ENCODE measurements around the gene STT3B. TPM values are rescaled to one million over a fixed set of nuclear protein-coding genes. Genes with fewer than 3 reads are reported as not detected.

The STT3B gene
- total and polyA plus RNA-seq, 7 experiments from 2014 or later = 109 to 149 (median 131) TPM

DNA sequence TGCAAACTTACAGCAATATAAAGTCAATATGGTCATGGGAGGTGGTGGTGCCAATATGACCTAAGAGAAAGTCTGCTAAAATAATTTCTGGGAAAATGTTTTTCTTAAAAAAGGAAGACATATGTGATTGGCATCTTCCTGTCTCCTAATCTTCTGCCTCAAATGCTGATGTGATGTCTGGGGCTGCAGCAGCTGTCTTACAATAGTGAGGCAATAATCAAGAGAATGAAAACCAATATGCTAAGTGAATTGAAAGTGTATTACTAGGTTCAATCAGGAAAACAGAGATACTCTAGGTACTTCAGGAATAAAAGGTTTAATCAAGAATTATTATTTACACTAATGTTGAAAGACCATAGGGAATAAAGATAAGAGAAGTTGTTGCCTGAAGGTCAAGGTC lies 7.2 kb upstream of the STT3B start:
- H3K27me3 Mint-ChIP-seq = no peaks in the 10 kb centered on the region
- CTCF ChIA-PET = no interaction called here
- H3K4me1 ChIP-seq (ENCODE audit: control insufficient read depth in 2 of 2, insufficient read depth in 2 of 2, low read length in 2 of 2) = peaks cover 6 to 12% of the 10 kb centered on the region in 2 donors
- H3K9me3 ChIP-seq (ENCODE audit: control insufficient read depth in 2 of 3, low read length in 3 of 3) = no peaks in the 10 kb centered on the region
- intact Hi-C loops (cut with micrococcal nuclease) = no loop called here
- ATAC-seq (no peak), DNase-seq (no peak)
- no peak overlapping the region for H3K4me3 ChIP-seq (ENCODE audit: low read length)
- H3K27ac Mint-ChIP-seq = no peak overlapping the region
- POLR2A ChIA-PET = interaction anchor here (0.6 kb wide), 1 partner anchor 302 kb away, joined by 3 read pairs; no protein-coding TSS in a partner anchor
- H3K4me1 Mint-ChIP-seq = peaks cover 9 to 21% (median 17%) of the 10 kb centered on the region in 7 donors
- peaks cover 0 to 3% (median 0%) of the 10 kb centered on the region in 11 donors for H3K9me3 Mint-ChIP-seq
- H3K36me3 ChIP-seq (ENCODE audit: control insufficient read depth in 2 of 3, insufficient read depth in 3 of 3, low read length in 3 of 3) = no peaks in the 10 kb centered on the region
- no peaks in the 10 kb centered on the region for H3K27me3 ChIP-seq (ENCODE audit: control insufficient read depth in 2 of 2, insufficient read depth in 2 of 2, low read length in 2 of 2)
- no peak overlapping the region for H3K4me3 Mint-ChIP-seq
- no peak overlapping the region for H3K27ac ChIP-seq (ENCODE audit: low read depth, low read length)
- H3K36me3 Mint-ChIP-seq = peaks cover 0 to 5% (median 0%) of the 10 kb centered on the region in 5 donors

- Histone ChIP-seq H3K4me3 (ENCODE audit: low read length) (no peak overlapping the region), H3K9me3 (ENCODE audit: control insufficient read depth in 2 of 3, low read length in 3 of 3) (no peaks in the 10 kb centered on the region), H3K4me1 (ENCODE audit: control insufficient read depth in 2 of 2, insufficient read depth in 2 of 2, low read length in 2 of 2) (peaks cover 0 to 13% of the 10 kb centered on the region in 2 donors), H3K27ac (ENCODE audit: low read depth, low read length) (no peak overlapping the region), H3K36me3 (ENCODE audit: control insufficient read depth in 2 of 3, insufficient read depth in 3 of 3, low read length in 3 of 3) (peaks cover 0 to 15% (median 0%) of the 10 kb centered on the region in 3 experiments), H3K27me3 (ENCODE audit: control insufficient read depth in 2 of 2, insufficient read depth in 2 of 2, low read length in 2 of 2) (no peaks in the 10 kb centered on the region)
- peaks cover 0 to 9% (median 3%) of the 10 kb centered on the region in 7 donors for H3K4me1 Mint-ChIP-seq
- peaks cover 0 to 9% (median 0%) of the 10 kb centered on the region in 5 donors for H3K36me3 Mint-ChIP-seq
- H3K27me3 Mint-ChIP-seq = no peaks in the 10 kb centered on the region
- no peak overlapping the region for H3K4me3 Mint-ChIP-seq
- peaks cover 0 to 6% (median 0%) of the 10 kb centered on the region in 11 donors for H3K9me3 Mint-ChIP-seq
- no peak overlapping the region for H3K27ac Mint-ChIP-seq
- ATAC-seq = no peak
- no peak for DNase-seq
- CTCF ChIA-PET = interaction anchor here (0.6 kb wide), 1 partner anchor 9 kb away, joined by 3 read pairs; no protein-coding TSS in a partner anchor
- POLR2A ChIA-PET = interaction anchor here (0.6 to 2.5 kb wide), 2 partner anchors 12 to 179 kb away, joined by 3 to 8 read pairs; no protein-coding TSS in a partner anchor
- intact Hi-C loops (cut with micrococcal nuclease) = no loop called here
Measured at GRCh38 chr3:31529421-31529820, 3.3 kb upstream of the STT3B start.

DNA sequence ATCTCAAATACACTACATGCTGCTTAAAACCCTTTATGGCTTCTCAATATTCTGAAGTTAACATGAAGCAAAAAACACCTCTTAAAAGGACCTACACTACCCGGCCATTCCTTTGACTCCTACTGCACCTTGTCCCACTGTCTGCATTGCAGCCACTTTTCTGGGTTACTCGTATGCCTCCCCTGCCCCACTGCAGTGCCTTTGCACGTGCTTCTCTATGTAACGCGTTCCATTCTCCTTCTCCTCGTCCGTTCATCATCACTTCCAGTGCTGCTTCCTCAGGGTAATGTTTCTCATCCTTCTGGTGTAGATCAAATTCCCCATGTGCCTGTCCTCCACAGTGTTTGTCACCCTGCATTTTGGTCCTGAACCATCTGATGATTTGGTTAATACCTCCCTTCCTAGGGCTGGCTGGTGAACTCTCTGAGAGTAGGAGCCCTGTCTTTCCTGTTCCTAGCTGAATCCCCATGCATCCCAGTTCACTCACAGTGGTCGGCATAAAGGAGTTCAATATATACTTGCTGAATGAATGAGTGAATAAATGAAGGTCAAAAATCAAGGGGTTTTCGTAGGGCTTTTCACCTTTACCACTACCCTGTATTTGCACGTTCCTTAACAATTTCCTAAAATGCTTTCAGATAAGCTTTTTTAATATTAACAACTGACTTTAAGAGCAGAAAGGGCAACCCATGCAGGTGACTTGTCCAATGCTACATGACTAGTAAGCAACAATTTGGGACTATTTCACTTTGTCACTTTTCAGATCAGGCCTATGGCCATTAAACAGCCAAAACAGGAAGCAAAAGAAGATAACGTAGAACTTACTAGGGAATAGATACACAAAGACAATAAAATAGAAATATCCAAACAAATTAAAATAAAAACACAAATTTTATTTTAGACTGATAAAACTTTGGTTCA lies 2.4 kb upstream of the STT3B start:
- ChIA-PET POLR2A (interaction anchor here (0.6 to 4.6 kb wide), 7 partner anchors 8 to 304 kb away, joined by 3 to 114 read pairs (median 13); no protein-coding TSS in a partner anchor), CTCF (interaction anchor here (0.8 to 4.0 kb wide), 2 partner anchors 68 to 304 kb away, joined by 3 to 16 read pairs; no protein-coding TSS in a partner anchor)
- H3K9me3 ChIP-seq (ENCODE audit: control insufficient read depth in 2 of 3, low read length in 3 of 3) = no peaks in the 10 kb centered on the region
- DNase-seq = no peak
- H3K9me3 Mint-ChIP-seq = peaks cover 0 to 6% (median 0%) of the 10 kb centered on the region in 11 donors
- H3K4me1 ChIP-seq (ENCODE audit: control insufficient read depth in 2 of 2, insufficient read depth in 2 of 2, low read length in 2 of 2) = peaks cover 0 to 13% of the 10 kb centered on the region in 2 donors
- peak overlapping the region in 1 of 9 donors; percentile 21 for H3K27ac Mint-ChIP-seq
- H3K27me3 Mint-ChIP-seq = no peaks in the 10 kb centered on the region
- H3K4me3 ChIP-seq (ENCODE audit: low read length) = no peak overlapping the region
- intact Hi-C loops (cut with micrococcal nuclease) = loop anchor here (2.0 to 10.0 kb wide), 12 partner anchors 68 to 1912 kb away; partner anchors contain the start of genes CMTM8 (in 2 of the 2), TGFBR2 (in 2 of the 2), CRTAP (in 1 of the 2) and UBP1 (in 1 of the 2)
- peaks cover 0 to 10% (median 0%) of the 10 kb centered on the region in 5 donors for H3K36me3 Mint-ChIP-seq
- H3K4me1 Mint-ChIP-seq = peaks cover 0 to 12% (median 4%) of the 10 kb centered on the region in 7 donors
- H3K36me3 ChIP-seq (ENCODE audit: control insufficient read depth in 2 of 3, insufficient read depth in 3 of 3, low read length in 3 of 3) = peaks cover 0 to 15% (median 0%) of the 10 kb centered on the region in 3 experiments
- H3K27me3 ChIP-seq (ENCODE audit: control insufficient read depth in 2 of 2, insufficient read depth in 2 of 2, low read length in 2 of 2) = no peaks in the 10 kb centered on the region
- H3K27ac ChIP-seq (ENCODE audit: low read depth, low read length) = no peak overlapping the region
- no peak overlapping the region for H3K4me3 Mint-ChIP-seq
- ATAC-seq = no peak

DNA sequence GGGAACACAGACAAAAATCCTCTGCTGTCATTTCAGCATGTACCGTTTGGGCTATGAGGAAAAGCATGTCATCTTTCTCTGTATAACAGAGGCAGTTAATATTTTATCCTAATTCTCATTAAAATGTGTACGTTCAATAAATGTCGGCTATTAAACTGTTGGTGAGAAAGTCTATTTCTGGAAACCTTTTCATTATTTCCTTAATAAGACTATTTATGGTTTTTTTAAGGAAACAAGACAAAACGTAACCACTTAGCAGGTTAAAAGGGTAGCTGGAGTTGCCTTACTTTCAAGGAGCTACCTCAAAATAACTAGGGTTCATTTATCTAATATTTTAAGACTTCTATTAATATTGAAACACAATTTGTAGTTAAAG lies 1.8 kb upstream of the STT3B start:
- ChIA-PET CTCF (interaction anchor here (0.7 to 4.0 kb wide), 4 partner anchors 66 to 304 kb away, joined by 3 to 16 read pairs (median 10); no protein-coding TSS in a partner anchor), POLR2A (interaction anchor here (0.7 to 4.6 kb wide), 12 partner anchors 9 to 317 kb away, joined by 3 to 114 read pairs (median 8); no protein-coding TSS in a partner anchor)
- Histone ChIP-seq H3K27ac (ENCODE audit: low read depth, low read length) (peak overlapping the region; percentile 94), H3K9me3 (ENCODE audit: control insufficient read depth in 2 of 3, low read length in 3 of 3) (no peaks in the 10 kb centered on the region), H3K27me3 (ENCODE audit: control insufficient read depth in 2 of 2, insufficient read depth in 2 of 2, low read length in 2 of 2) (no peaks in the 10 kb centered on the region), H3K36me3 (ENCODE audit: control insufficient read depth in 2 of 3, insufficient read depth in 3 of 3, low read length in 3 of 3) (peaks cover 0 to 15% (median 0%) of the 10 kb centered on the region in 3 experiments), H3K4me1 (ENCODE audit: control insufficient read depth in 2 of 2, insufficient read depth in 2 of 2, low read length in 2 of 2) (peaks cover 0 to 20% of the 10 kb centered on the region in 2 donors), H3K4me3 (ENCODE audit: low read length) (peak overlapping the region; percentile 76)
- peak overlapping the region in 5 of 10 donors; percentile 96 to 100 (median 98) for H3K4me3 Mint-ChIP-seq
- peaks cover 0 to 6% (median 0%) of the 10 kb centered on the region in 11 donors for H3K9me3 Mint-ChIP-seq
- peaks cover 0 to 14% (median 7%) of the 10 kb centered on the region in 7 donors for H3K4me1 Mint-ChIP-seq
- ATAC-seq (no peak), DNase-seq (no peak)
- peak overlapping the region in 6 of 9 donors; percentile 21 to 99 (median 96) for H3K27ac Mint-ChIP-seq
- H3K27me3 Mint-ChIP-seq = no peaks in the 10 kb centered on the region
- intact Hi-C loops (cut with micrococcal nuclease) = loop anchor here (1.0 to 10.0 kb wide), 14 partner anchors 9 to 1911 kb away; partner anchors contain the start of genes CMTM8 (in 2 of the 2), TGFBR2 (in 2 of the 2), CRTAP (in 1 of the 2) and UBP1 (in 1 of the 2)
- H3K36me3 Mint-ChIP-seq = peaks cover 0 to 10% (median 0%) of the 10 kb centered on the region in 5 donors

DNA sequence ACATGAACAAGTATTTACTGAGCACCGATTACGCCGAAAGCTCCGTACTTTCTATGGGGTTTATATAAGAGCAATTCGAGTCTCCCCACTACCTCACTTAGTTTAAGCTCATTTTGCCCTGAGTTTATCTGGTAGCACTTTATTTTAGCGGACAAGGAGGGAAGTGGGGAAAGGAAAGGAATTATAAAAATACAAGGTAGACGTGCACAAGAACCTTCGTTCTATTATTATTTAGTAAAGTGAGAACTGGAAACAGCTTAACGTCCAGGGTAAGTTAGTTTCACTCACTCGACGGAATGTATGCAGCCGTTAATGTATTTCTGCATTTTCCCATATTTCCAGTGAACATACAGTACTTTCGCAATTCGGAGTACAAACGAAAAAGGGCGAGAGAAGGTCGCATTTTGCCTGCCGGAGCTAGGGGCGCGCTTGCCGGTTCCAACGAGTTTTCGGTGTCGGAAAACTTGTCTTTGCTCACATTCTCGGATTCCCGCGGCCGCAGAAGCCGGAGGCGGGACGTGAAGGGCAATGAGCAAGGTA lies 1.2 kb upstream of the STT3B start:
- intact Hi-C loops (cut with micrococcal nuclease) = loop anchor here (1.0 to 10.0 kb wide), 14 partner anchors 9 to 1911 kb away; partner anchors contain the start of genes CMTM8 (in 2 of the 2), TGFBR2 (in 2 of the 2), CRTAP (in 1 of the 2) and UBP1 (in 1 of the 2)
- Mint-ChIP-seq H3K4me1 (peaks cover 0 to 20% (median 13%) of the 10 kb centered on the region in 7 donors), H3K27me3 (no peaks in the 10 kb centered on the region), H3K36me3 (peaks cover 0 to 10% (median 0%) of the 10 kb centered on the region in 5 donors), H3K9me3 (peaks cover 0 to 6% (median 0%) of the 10 kb centered on the region in 11 donors), H3K4me3 (peak overlapping the region in 7 of 10 donors; percentile 96 to 100 (median 98)), H3K27ac (peak overlapping the region; percentile 95 to 99 (median 98))
- POLR2A ChIA-PET = interaction anchor here (0.7 to 4.6 kb wide), 17 partner anchors 9 to 873 kb away, joined by 3 to 114 read pairs (median 7); no protein-coding TSS in a partner anchor
- peak overlapping the region; percentile 76 for H3K4me3 ChIP-seq (ENCODE audit: low read length)
- no peak for ATAC-seq
- H3K4me1 ChIP-seq (ENCODE audit: control insufficient read depth in 2 of 2, insufficient read depth in 2 of 2, low read length in 2 of 2) = peaks cover 0 to 25% of the 10 kb centered on the region in 2 donors
- H3K9me3 ChIP-seq (ENCODE audit: control insufficient read depth in 2 of 3, low read length in 3 of 3) = no peaks in the 10 kb centered on the region
- H3K27me3 ChIP-seq (ENCODE audit: control insufficient read depth in 2 of 2, insufficient read depth in 2 of 2, low read length in 2 of 2) = no peaks in the 10 kb centered on the region
- DNase-seq = peak in 1 of 9 donors; percentile 84
- H3K27ac ChIP-seq (ENCODE audit: low read depth, low read length) = peak overlapping the region; percentile 94
- CTCF ChIA-PET = interaction anchor here (0.7 to 4.0 kb wide), 7 partner anchors 9 to 305 kb away, joined by 3 to 16 read pairs (median 4); no protein-coding TSS in a partner anchor
- peaks cover 0 to 15% (median 0%) of the 10 kb centered on the region in 3 experiments for H3K36me3 ChIP-seq (ENCODE audit: control insufficient read depth in 2 of 3, insufficient read depth in 3 of 3, low read length in 3 of 3)
